ENCODE results near the gene GRIP2. TPM values are rescaled to one million over a fixed set of nuclear protein-coding genes. Genes with fewer than 3 reads are reported as not detected.

GRIP2 gene
- total RNA-seq, 6 experiments from 2014 or later, result 0.04 to 0.44 (median 0.33) TPM; not detected in 1

DNA sequence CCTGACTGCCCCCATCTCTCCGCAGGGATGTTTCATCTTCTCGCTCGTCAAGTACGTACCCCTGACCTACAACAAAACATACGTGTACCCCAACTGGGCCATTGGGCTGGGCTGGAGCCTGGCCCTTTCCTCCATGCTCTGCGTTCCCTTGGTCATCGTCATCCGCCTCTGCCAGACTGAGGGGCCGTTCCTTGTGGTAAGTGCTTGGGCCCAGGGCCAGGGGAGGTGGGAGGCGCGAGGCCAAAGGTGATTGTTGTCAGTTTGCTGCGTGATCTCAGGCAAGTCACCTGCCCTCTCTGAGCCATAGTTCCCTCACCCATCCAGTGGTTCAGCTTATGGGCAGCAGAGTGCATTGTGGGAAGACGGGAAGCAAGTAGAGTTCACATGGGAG lies 58.5 kb downstream of the GRIP2 start:
- peak in 1 of 3 donors; percentile 44 for DNase-seq
- TF ChIP-seq, protein P1, sequence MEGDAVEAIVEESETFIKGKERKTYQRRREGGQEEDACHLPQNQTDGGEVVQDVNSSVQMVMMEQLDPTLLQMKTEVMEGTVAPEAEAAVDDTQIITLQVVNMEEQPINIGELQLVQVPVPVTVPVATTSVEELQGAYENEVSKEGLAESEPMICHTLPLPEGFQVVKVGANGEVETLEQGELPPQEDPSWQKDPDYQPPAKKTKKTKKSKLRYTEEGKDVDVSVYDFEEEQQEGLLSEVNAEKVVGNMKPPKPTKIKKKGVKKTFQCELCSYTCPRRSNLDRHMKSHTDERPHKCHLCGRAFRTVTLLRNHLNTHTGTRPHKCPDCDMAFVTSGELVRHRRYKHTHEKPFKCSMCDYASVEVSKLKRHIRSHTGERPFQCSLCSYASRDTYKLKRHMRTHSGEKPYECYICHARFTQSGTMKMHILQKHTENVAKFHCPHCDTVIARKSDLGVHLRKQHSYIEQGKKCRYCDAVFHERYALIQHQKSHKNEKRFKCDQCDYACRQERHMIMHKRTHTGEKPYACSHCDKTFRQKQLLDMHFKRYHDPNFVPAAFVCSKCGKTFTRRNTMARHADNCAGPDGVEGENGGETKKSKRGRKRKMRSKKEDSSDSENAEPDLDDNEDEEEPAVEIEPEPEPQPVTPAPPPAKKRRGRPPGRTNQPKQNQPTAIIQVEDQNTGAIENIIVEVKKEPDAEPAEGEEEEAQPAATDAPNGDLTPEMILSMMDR (IDR thresholded peaks at IDR 0.05), result no peak
- no peak for TF ChIP-seq POLR2A (IDR thresholded peaks at IDR 0.05)
- intact Hi-C loops (cut with DNase I), result no loop called here
- H3K9me3 ChIP-seq, result no peaks in the 10 kb centered on the region
- H3K27ac ChIP-seq, result no peak overlapping the region
- no peaks in the 10 kb centered on the region for H3K4me1 ChIP-seq
- H3K27me3 ChIP-seq, result no peaks in the 10 kb centered on the region
- 83% methylated on average over 6 of the region's 13 CpGs for WGBS (ENCODE audit: insufficient coverage, low coverage, low lambda C conversion rate, missing lambda C conversion rate)
- H3K4me3 ChIP-seq, result no peak overlapping the region
- no peak for ATAC-seq
- H3K36me3 ChIP-seq, result no peaks in the 10 kb centered on the region

DNA sequence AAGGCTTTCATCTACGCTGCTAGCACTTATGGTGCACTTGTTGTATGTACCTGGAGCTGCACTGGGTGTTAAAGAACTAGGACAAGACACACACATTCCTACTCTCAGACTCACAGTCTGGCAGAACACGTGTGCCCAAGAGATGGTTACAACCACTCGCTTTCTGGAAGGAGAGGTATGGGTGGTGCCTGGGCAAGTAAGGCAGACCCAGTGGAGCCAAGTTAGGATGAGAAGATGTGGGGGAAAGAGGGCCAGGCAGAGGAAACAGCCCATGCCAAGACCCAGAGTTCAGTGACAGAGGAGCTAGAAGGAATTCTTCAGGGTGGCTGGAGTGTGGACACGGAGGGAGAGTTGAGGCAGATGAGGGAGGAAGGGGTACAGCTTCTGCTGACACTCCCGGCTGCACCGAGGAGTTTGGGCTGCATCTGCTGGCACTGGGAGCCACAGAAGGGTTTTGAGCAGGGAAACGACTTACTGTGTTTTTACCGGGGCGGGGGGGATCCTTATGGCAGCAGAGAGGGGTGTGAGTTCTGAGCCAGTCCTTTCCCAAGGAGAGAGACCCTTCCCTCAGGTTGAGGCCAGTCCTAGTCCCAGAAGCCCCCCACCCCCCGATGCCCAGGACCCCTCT lies 59.0 kb downstream of the GRIP2 start:
- intact Hi-C loops (cut with DNase I), result no loop called here
- no peaks in the 10 kb centered on the region for H3K4me1 ChIP-seq
- DNase-seq (no peak), ATAC-seq (no peak)
- 86% methylated on average over 2 of the region's 10 CpGs for WGBS (ENCODE audit: insufficient coverage, low coverage, low lambda C conversion rate, missing lambda C conversion rate)
- TF ChIP-seq POLR2A (IDR thresholded peaks at IDR 0.05), result no peak
- TF ChIP-seq, protein P1 (IDR thresholded peaks at IDR 0.05), result no peak
- no peaks in the 10 kb centered on the region for H3K36me3 ChIP-seq
- no peak overlapping the region for H3K27ac ChIP-seq
- no peak overlapping the region for H3K4me3 ChIP-seq
- no peaks in the 10 kb centered on the region for H3K27me3 ChIP-seq
- no peaks in the 10 kb centered on the region for H3K9me3 ChIP-seq

DNA sequence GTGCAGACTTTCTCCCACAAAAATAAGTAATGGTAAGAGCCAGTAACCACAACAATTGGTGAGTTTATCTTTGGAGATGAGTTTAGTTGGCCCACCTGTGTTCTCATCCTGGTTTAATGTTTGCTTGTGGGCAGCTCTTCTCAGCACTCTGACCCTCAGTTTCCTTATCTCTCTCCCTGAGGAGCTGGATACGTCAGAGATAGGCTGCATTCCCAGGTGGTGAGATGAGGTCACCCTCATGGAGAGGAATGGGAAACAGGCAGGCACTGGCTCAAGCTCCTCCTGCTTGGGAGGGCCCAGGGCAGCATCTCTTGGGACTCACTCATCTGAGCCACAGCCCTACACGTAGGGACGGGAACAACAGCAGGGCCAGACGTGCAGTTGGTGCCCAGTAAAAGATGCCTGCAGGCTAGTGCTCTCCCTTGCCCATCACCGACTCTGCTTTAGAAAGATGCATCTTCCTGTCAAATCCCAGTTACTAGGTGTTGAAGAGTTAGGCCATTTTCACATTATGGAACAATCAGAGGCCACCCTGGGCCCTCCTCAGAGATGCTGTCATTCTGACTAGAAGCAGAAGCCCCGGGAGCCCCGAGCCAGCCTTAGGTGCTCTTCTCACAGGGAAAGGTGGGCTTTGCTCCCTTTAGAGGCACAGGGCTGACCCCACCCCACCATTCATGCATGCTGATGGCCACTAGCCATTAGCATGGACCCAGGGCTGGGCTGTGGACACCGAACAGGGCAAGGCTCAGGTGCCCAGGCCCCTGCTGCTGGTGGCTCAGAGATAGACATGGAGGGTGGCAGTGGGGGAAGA lies 59.7 kb downstream of the GRIP2 start:
- Histone ChIP-seq H3K27ac (no peak overlapping the region), H3K27me3 (no peaks in the 10 kb centered on the region), H3K4me3 (no peak overlapping the region), H3K4me1 (no peaks in the 10 kb centered on the region), H3K36me3 (no peaks in the 10 kb centered on the region), H3K9me3 (no peaks in the 10 kb centered on the region)
- no peak for DNase-seq
- intact Hi-C loops (cut with DNase I), result no loop called here
- WGBS (ENCODE audit: insufficient coverage, low coverage, low lambda C conversion rate, missing lambda C conversion rate), result 43% methylated on average over 1 of the region's 8 CpGs
- no peak for ATAC-seq
- no peak for TF ChIP-seq POLR2A (IDR thresholded peaks at IDR 0.05)
- TF ChIP-seq, protein P1 (IDR thresholded peaks at IDR 0.05), result no peak

DNA sequence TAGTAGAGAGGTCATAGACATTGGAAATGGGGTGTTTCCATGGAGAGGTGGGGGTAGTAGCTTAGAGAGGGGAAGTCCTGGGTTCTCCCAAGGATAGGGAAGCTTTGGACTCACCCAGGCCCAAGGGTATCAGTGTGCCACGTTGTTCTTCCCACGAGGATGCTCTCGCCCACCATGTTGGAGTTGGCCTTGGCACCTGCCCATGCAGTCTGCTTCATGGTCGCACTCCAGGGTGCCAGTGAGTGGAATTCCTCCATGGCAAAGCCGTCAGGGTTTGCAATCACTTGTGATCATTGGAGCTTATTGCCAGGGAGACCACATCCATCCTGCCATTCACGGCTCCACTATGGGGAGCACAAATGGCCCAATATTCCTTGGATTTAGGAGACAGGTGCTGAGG lies 60.6 kb downstream of the GRIP2 start:
- Histone ChIP-seq H3K4me1 (no peaks in the 10 kb centered on the region), H3K36me3 (no peaks in the 10 kb centered on the region), H3K4me3 (no peak overlapping the region), H3K9me3 (no peaks in the 10 kb centered on the region), H3K27me3 (no peaks in the 10 kb centered on the region), H3K27ac (no peak overlapping the region)
- DNase-seq (peak in 1 of 3 donors; percentile 40), ATAC-seq (no peak)
- no CpG with 5 or more reads among the region's 6 CpGs for WGBS (ENCODE audit: insufficient coverage, low coverage, low lambda C conversion rate, missing lambda C conversion rate)
- no peak for TF ChIP-seq POLR2A (IDR thresholded peaks at IDR 0.05)
- TF ChIP-seq, protein P1 (IDR thresholded peaks at IDR 0.05), result no peak
- intact Hi-C loops (cut with DNase I), result no loop called here
